Stimulated activated naive CD8-positive, alpha-beta T cell treated with anti-CD3 and anti-CD28 coated beads, Interleukin-15, Interleukin-2, amounts not matched to agents 100 ng/mL and 50 ng/mL, for 24 hours (primary cell): ENCODE results near the gene MEGF9.
"Not testable (repeated sequence)": the region's sequence is repeated elsewhere in the genome, so short reads cannot be mapped to it uniquely, and the experiment has no call there.

Experiments used
- H3K27ac Mint-ChIP-seq: one replicate; pipeline ENCODE4 v1.8.0; 2021; ENCODE audit warnings: mild to moderate bottlenecking, mixed read lengths
- H3K27me3 Mint-ChIP-seq: one replicate; pipeline ENCODE4 v1.8.0; 2021; ENCODE audit warnings: mixed read lengths
- H3K36me3 Mint-ChIP-seq: one replicate; pipeline ENCODE4 v1.8.0; 2021; ENCODE audit warnings: low read depth, mixed read lengths
- H3K4me1 Mint-ChIP-seq: one replicate; pipeline ENCODE4 v1.8.0; 2021; ENCODE audit warnings: low read depth, mixed read lengths
- H3K4me3 Mint-ChIP-seq: one replicate; pipeline ENCODE4 v1.8.0; 2021; ENCODE audit warnings: mild to moderate bottlenecking, mixed read lengths
- H3K9me3 Mint-ChIP-seq: one replicate; pipeline ENCODE4 v1.8.0; 2021; ENCODE audit warnings: mixed read lengths

MEGF9 gene

GRCh38 chr9:120640874-120641273 lies 73.4 kb downstream of the MEGF9 start:
- not testable (repeated sequence) for H3K4me3 Mint-ChIP-seq

DNA sequence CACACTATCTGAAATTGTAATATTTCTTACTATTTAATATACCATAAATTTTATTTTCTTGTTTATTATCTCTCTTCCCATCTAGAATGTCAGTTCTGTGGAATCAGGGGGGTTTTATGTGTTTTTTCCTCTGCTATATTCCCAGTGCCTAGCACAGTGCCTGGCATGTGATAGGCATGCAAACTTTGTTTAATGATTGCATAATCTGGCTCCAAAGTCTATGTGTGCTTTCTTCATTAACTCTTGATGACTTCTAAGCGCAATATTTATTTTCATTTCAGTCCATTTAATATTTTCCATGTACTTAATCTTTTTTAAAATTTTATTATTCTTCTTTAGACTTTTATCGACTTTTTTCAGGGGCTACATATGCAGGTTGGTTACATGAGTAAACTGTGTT lies 73.9 kb downstream of the MEGF9 start:
- no peak overlapping the region for H3K27ac Mint-ChIP-seq
- no peaks in the 10 kb centered on the region for H3K27me3 Mint-ChIP-seq
- no peak overlapping the region for H3K4me3 Mint-ChIP-seq
- H3K9me3 Mint-ChIP-seq = peaks cover 12% of the 10 kb centered on the region
- no peaks in the 10 kb centered on the region for H3K4me1 Mint-ChIP-seq
- peaks cover 7% of the 10 kb centered on the region for H3K36me3 Mint-ChIP-seq

More at GRCh38 chr9:120640874-120641273, 73.4 kb downstream of the MEGF9 start:
- H3K36me3 Mint-ChIP-seq, H3K4me1 Mint-ChIP-seq, H3K27ac Mint-ChIP-seq, H3K27me3 Mint-ChIP-seq, H3K9me3 Mint-ChIP-seq: not testable (repeated sequence)

- Mint-ChIP-seq H3K27me3 (no peaks in the 10 kb centered on the region), H3K27ac (no peak overlapping the region), H3K4me3 (no peak overlapping the region), H3K36me3 (peaks cover 6% of the 10 kb centered on the region), H3K9me3 (peaks cover 16% of the 10 kb centered on the region), H3K4me1 (no peaks in the 10 kb centered on the region)
These were observed 76.4 kb downstream of the MEGF9 start for GRCh38 chr9:120637919-120638318.

GRCh38 chr9:120636194-120636957 lies 77.9 kb downstream of the MEGF9 start:
- H3K27ac Mint-ChIP-seq = no peak overlapping the region
- H3K4me1 Mint-ChIP-seq = no peaks in the 10 kb centered on the region
- no peak overlapping the region for H3K4me3 Mint-ChIP-seq
- peaks cover 16% of the 10 kb centered on the region for H3K9me3 Mint-ChIP-seq
- peaks cover 6% of the 10 kb centered on the region for H3K36me3 Mint-ChIP-seq
- H3K27me3 Mint-ChIP-seq = no peaks in the 10 kb centered on the region

GRCh38 chr9:120635011-120635410 lies 79.3 kb downstream of the MEGF9 start:
- Mint-ChIP-seq H3K9me3 (peaks cover 12% of the 10 kb centered on the region), H3K4me1 (no peaks in the 10 kb centered on the region), H3K4me3 (no peak overlapping the region), H3K27me3 (no peaks in the 10 kb centered on the region), H3K27ac (no peak overlapping the region), H3K36me3 (peaks cover 6% of the 10 kb centered on the region)

- Mint-ChIP-seq H3K9me3 (peaks cover 4% of the 10 kb centered on the region), H3K27ac (no peak overlapping the region), H3K36me3 (peaks cover 3% of the 10 kb centered on the region), H3K4me3 (no peak overlapping the region), H3K4me1 (peaks cover 5% of the 10 kb centered on the region), H3K27me3 (no peaks in the 10 kb centered on the region)
These were observed 83.9 kb downstream of the MEGF9 start for GRCh38 chr9:120630333-120630732.

DNA sequence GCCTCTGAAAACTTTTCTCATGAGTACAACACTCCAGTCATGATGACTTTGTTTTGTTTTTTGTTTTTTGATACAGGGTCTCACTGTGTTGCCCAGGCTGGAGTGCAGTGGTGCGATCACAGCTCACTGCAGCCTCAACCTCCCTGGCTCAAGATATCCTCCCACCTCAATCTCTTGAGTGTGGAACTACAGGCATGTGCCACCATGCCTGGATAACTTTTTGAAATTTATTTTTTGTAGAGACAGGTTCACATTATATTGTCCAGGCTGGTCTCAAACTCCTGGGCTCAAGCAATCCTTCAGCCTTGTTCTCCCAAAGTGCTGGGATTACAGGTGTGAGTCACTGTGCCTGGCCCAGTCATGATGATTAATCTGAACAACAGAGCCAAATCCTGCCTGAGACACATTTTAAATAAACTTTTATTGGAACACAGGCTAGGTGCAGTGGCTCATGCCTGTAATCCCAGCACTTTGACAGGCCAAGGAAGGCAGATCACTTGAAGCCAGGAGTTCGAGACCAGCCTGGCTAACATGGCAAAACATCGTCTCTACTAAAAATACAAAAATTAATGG lies 85.3 kb downstream of the MEGF9 start:
- H3K4me1 Mint-ChIP-seq, H3K27ac Mint-ChIP-seq, H3K36me3 Mint-ChIP-seq, H3K27me3 Mint-ChIP-seq, H3K9me3 Mint-ChIP-seq, H3K4me3 Mint-ChIP-seq: not testable (repeated sequence)

- Mint-ChIP-seq H3K4me3 (no peak overlapping the region), H3K27me3 (no peaks in the 10 kb centered on the region), H3K9me3 (no peaks in the 10 kb centered on the region), H3K36me3 (no peaks in the 10 kb centered on the region), H3K27ac (no peak overlapping the region), H3K4me1 (peaks cover 5% of the 10 kb centered on the region)
These were observed 85.9 kb downstream of the MEGF9 start for GRCh38 chr9:120628207-120628924.

DNA sequence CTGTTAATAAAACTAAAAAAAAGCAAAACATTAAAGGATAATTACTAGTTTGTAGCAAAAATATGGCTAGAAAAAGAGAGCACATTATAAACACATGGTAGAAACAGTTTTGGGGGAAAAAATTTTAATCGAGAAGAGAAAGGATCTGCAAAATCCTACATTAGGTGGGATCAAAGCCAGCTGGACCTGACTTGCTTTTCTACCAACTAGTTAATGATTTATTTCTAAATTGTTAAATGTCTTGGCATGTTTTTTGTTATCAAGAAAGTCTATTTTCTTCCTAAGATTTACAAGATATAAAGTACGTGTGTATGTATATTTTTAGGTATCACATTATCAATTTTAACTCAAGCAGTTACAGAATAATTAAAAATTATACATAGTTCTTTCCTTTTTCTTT lies 87.2 kb downstream of the MEGF9 start:
- Mint-ChIP-seq H3K4me1 (peaks cover 5% of the 10 kb centered on the region), H3K27me3 (no peaks in the 10 kb centered on the region)

GRCh38 chr9:120626512-120626911 lies 87.8 kb downstream of the MEGF9 start:
- Mint-ChIP-seq H3K4me1 (peaks cover 5% of the 10 kb centered on the region), H3K27me3 (no peaks in the 10 kb centered on the region), H3K4me3 (no peak overlapping the region), H3K9me3 (no peaks in the 10 kb centered on the region), H3K27ac (no peak overlapping the region), H3K36me3 (no peaks in the 10 kb centered on the region)

More for the DNA sequence above, 87.2 kb downstream of the MEGF9 start:
- Mint-ChIP-seq H3K36me3 (no peaks in the 10 kb centered on the region), H3K4me3 (no peak overlapping the region), H3K9me3 (no peaks in the 10 kb centered on the region), H3K27ac (no peak overlapping the region)

DNA sequence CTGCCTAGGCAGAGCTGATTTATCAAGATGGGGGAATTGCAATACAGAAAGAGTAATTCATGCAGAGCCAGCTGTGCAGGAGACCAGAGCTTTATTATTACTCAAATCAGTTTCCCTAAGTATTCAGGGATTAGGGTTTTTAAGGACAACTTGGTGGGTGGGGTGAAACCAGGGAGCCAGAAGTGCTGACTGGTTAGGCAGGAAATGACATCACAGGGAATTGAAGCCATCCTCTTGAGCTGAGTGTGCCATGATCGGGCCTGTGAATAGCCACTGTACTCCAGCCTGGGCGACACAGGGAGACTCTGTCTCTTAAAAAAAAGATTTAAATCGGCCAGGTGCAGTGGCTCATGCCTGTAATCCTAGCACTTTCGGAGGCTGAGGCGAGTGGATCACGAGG lies 89.0 kb downstream of the MEGF9 start:
- Mint-ChIP-seq H3K4me1 (peaks cover 5% of the 10 kb centered on the region), H3K27me3 (no peaks in the 10 kb centered on the region), H3K27ac (no peak overlapping the region), H3K36me3 (peaks cover 3% of the 10 kb centered on the region), H3K4me3 (no peak overlapping the region), H3K9me3 (no peaks in the 10 kb centered on the region)

GRCh38 chr9:120622790-120623189 lies 91.5 kb downstream of the MEGF9 start:
- Mint-ChIP-seq H3K36me3 (peaks cover 3% of the 10 kb centered on the region), H3K4me1 (peaks cover 5% of the 10 kb centered on the region), H3K4me3 (no peak overlapping the region), H3K27me3 (no peaks in the 10 kb centered on the region), H3K27ac (no peak overlapping the region), H3K9me3 (no peaks in the 10 kb centered on the region)

GRCh38 chr9:120621941-120622340 lies 92.3 kb downstream of the MEGF9 start:
- H3K27me3 Mint-ChIP-seq = no peaks in the 10 kb centered on the region
- H3K36me3 Mint-ChIP-seq = peaks cover 3% of the 10 kb centered on the region
- H3K4me3 Mint-ChIP-seq = no peak overlapping the region
- no peak overlapping the region for H3K27ac Mint-ChIP-seq
- no peaks in the 10 kb centered on the region for H3K9me3 Mint-ChIP-seq
- peaks cover 5% of the 10 kb centered on the region for H3K4me1 Mint-ChIP-seq

DNA sequence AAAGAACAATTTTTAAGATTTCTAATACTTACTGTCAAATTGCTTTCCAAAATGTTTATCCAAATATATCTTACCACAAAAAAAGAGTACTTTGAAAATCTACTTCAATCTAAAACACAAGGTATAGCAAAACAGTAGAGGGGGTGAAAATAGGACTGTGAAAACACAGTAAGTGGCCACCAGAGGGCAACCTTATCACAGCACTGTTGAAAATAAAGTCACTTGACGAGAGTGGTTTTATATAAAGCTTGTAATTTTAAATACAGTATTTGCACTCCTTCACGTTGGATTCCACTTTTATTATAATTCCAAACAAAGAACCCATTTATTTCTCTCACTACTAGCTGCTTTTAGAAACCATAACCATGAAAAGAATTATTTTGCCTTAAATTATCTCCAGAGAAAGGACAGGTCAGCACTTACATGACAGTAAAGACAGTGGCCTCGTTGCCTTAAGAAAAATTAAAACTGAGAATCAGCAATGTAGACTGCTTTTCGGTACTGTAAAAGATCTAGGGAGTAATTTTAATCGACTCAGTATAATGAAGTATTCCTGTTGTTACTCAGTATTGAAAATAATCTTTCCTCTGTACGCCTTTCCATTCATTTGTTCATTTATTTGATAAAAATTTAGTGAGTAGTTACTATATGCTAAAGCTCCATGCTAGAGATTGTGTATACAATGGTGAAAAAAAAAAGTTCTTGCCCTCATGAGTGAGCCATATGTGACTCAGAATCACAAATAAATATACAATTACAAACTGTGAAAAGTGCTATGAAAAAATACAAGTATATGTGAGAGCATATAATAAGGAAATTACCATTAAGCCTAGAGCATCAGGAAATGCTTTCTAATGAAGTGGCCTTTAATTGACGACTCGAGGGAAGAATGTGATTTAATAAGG lies 94.3 kb downstream of the MEGF9 start:
- Mint-ChIP-seq H3K27ac (no peak overlapping the region), H3K27me3 (no peaks in the 10 kb centered on the region), H3K9me3 (no peaks in the 10 kb centered on the region), H3K36me3 (peaks cover 3% of the 10 kb centered on the region), H3K4me1 (no peaks in the 10 kb centered on the region), H3K4me3 (no peak overlapping the region)
